ACHN (cell line): ENCODE measurements around the gene FIBCD1.

Source experiments
- DNase-seq: peaks from one replicate; pipeline ENCODE4 v3.0.0-alpha.2; 2015
- in situ Hi-C: cut with HindIII; loops from 2 replicates; pipeline ENCODE4 v1.10.0; 2017; ENCODE audit warnings: low sequenced_read_pairs, low pct_ligation_motif_present, low pct_unique_long_range_greater_than_20kb

The FIBCD1 gene

GRCh38 chr9:130903194-130904069 is 35.6 kb downstream of the FIBCD1 start:
- in situ Hi-C loops, result no loop called here
- DNase-seq, result no peak

GRCh38 chr9:130902204-130903185 is 36.6 kb downstream of the FIBCD1 start:
- no peak for DNase-seq
- in situ Hi-C loops, result no loop called here

GRCh38 chr9:130901498-130902203 is 37.4 kb downstream of the FIBCD1 start:
- no peak for DNase-seq
- in situ Hi-C loops, result no loop called here

GRCh38 chr9:130900701-130901497 is 38.1 kb downstream of the FIBCD1 start:
- in situ Hi-C loops, result no loop called here

GRCh38 chr9:130899051-130899748 is 39.8 kb downstream of the FIBCD1 start:
- in situ Hi-C loops, result no loop called here
- DNase-seq, result no peak

More at GRCh38 chr9:130900701-130901497, 38.1 kb downstream of the FIBCD1 start:
- no peak for DNase-seq

GRCh38 chr9:130898552-130898852 is 40.5 kb downstream of the FIBCD1 start:
- in situ Hi-C loops, result no loop called here
- no peak for DNase-seq

- DNase-seq, result no peak
- in situ Hi-C loops, result no loop called here
Measured at GRCh38 chr9:130897848-130898551, 41.0 kb downstream of the FIBCD1 start.

GRCh38 chr9:130897105-130897751 is 41.8 kb downstream of the FIBCD1 start:
- DNase-seq, result no peak
- in situ Hi-C loops, result no loop called here

GRCh38 chr9:130896233-130897014 is 42.6 kb downstream of the FIBCD1 start, which contains the start of gene QRFP:
Gene QRFP, minus strand, starts transcription at chr9:130896812. Its CDS starts 2,974 bp downstream, at chr9:130893838.
- peak; percentile 8 for DNase-seq
- in situ Hi-C loops, result no loop called here

GRCh38 chr9:130895481-130896232 is 43.4 kb downstream of the FIBCD1 start:
- DNase-seq, result no peak
- in situ Hi-C loops, result no loop called here

- DNase-seq, result no peak
- in situ Hi-C loops, result no loop called here
Measured at GRCh38 chr9:130895038-130895437, 44.0 kb downstream of the FIBCD1 start.

GRCh38 chr9:130894546-130894945 is 44.5 kb downstream of the FIBCD1 start:
- DNase-seq, result no peak
- in situ Hi-C loops, result no loop called here

GRCh38 chr9:130893341-130894101 is 45.5 kb downstream of the FIBCD1 start:
- in situ Hi-C loops, result no loop called here

GRCh38 chr9:130892477-130893304 is 46.4 kb downstream of the FIBCD1 start:
- in situ Hi-C loops, result no loop called here
- no peak for DNase-seq

More at GRCh38 chr9:130893341-130894101, 45.5 kb downstream of the FIBCD1 start:
- DNase-seq, result no peak
